GM13977 (cell line): ENCODE data around the gene SLC52A1.
A peak's percentile ranks its signal among the peaks of the same experiment; 100 is the strongest.
"Not testable (repeated sequence)": the region's sequence is repeated elsewhere in the genome, so short reads cannot be mapped to it uniquely, and the experiment has no call there.

Source experiments
- DNase-seq: peaks from one replicate; pipeline ENCODE4 v3.0.0; 2012; ENCODE audit warnings: low spot score
- in situ Hi-C: fragments of 300-500 bp; cut with MboI; formaldehyde crosslinking; loops from one replicate; pipeline ENCODE4 v1.12.0; 2022; ENCODE audit warnings: low sequenced_read_pairs, low pct_unique_long_range_greater_than_20kb, mixed read lengths, inconsistent platforms; ENCODE audit not compliant: unreplicated experiment
- TF ChIP-seq, protein P1 (sequence below): IDR thresholded peaks from 2 replicates; pipeline ENCODE4 v1.5.1; 2012; ENCODE audit warnings: mild to moderate bottlenecking, control low read depth; ENCODE audit not compliant: insufficient read depth; ENCODE audit errors: extremely low read depth, missing control alignments

The SLC52A1 gene

DNA sequence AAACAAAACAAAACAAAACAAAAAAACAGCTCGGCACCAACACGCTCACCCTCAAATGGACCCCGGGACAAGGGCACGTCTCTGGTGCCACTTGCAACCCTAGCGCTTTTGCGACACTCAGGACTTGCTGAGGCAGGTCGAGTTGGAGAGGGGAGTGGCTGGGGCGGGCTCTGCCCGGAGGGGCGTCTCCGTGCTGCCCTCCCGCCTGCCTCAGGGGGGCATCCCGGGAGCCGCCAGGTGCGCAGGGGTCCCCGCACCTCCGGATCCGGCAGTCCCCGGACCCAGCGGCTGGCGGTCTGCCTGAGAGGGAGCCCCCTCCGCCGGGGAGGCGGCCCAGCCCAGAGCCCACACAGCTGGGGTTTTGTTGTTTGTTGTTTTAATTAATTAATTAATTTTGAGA, at the start of gene SLC52A1:
SLC52A1 (minus strand) TSS at position 112 of the 400 bp plus-strand sequence. CDS start 820 bp downstream, outside the sequence.
- no peak for DNase-seq
- TF ChIP-seq, protein P1, sequence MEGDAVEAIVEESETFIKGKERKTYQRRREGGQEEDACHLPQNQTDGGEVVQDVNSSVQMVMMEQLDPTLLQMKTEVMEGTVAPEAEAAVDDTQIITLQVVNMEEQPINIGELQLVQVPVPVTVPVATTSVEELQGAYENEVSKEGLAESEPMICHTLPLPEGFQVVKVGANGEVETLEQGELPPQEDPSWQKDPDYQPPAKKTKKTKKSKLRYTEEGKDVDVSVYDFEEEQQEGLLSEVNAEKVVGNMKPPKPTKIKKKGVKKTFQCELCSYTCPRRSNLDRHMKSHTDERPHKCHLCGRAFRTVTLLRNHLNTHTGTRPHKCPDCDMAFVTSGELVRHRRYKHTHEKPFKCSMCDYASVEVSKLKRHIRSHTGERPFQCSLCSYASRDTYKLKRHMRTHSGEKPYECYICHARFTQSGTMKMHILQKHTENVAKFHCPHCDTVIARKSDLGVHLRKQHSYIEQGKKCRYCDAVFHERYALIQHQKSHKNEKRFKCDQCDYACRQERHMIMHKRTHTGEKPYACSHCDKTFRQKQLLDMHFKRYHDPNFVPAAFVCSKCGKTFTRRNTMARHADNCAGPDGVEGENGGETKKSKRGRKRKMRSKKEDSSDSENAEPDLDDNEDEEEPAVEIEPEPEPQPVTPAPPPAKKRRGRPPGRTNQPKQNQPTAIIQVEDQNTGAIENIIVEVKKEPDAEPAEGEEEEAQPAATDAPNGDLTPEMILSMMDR, result no peak
- in situ Hi-C loops, result no loop called here

DNA sequence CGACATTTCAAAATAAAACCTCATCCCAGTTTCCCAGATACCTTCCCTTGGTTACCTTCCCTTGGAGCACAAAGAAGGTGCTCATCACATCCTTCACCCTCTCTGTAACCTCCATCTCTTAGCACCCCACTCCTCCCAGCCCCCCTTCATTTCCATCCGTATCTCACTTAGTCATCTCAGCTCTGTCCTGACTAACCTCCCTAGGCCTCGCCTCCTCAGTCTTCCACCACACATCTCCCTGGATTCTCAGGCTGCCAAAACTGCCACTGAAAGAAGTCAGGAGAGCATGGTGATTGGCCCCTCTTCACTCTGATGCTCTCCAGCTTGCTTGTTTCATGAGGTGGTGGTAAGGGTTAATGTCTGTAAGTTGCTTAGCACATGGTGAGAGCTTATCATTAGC, 45.4 kb upstream of the SLC52A1 start:
- TF ChIP-seq, protein P1, result no peak
- DNase-seq, result no peak
- in situ Hi-C loops, result no loop called here

DNA sequence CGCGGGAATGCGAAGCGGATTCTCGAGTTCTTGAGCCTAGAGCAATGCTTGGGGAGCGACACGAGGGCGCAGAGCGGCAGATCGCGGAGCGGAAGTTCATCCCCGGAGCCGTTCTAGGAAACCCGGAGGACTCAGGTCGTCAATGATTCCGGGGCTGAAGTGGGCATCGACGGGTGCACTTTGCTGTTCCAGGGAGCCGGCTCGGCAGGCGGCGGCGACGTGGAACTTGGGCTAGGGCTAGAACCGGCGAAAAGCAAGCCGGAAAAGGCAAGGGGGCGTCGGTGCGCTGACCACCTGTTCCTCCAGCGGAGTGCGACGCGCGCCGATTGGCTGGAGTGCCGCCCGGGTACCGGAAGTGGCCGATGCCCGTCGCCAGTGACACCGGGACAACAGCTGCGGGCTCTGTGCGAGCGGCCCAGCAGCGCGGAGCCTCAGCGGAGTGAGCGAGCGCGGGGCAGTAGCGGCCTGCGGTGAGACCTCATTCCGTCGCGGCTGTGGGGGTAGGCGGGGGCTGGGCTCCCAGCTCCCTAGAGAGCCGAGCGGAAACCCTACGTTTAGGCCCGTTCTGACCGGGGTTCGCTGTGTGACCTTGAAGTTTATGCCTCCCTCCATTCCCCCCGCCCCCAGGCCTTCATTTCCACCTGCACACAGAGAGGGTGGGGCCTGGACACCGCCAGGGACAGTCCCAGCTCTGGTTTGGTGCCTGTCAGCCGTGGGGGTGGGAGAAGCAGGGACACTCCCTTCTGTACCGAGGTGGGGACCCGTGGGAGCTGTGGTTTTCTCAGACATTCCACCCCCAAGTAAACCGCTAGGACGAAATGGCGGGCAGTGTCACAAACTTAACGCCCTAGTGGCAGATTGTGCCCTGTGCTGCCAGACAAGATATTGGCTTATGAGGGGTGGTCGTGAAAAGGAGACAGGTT, 43.1 kb upstream of the SLC52A1 start, which contains the start of gene ZFP3:
ZFP3 (plus strand) TSS at position 362 of the 923 bp plus-strand sequence. CDS start 13,038 bp downstream, outside the sequence.
- in situ Hi-C loops, result no loop called here
- TF ChIP-seq, protein P1, result peak; percentile 25
- DNase-seq, result peak; percentile 87

DNA sequence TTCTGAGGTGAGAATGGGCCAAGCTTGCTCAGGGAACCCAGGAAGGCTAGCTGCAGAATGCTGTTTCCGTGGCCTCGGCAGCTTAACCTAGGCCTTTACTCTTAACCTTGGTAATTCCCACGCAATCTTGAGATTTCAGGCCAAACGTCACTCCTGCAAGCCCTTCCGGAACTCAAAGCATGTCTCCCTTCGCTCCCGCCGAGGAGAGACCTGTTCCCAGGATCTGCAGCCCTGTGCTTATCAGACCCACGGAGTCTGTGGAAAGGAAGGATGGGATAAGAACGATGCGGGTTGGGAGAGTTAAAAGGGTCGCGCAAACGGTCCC, 42.5 kb upstream of the SLC52A1 start:
- no peak for DNase-seq
- TF ChIP-seq, protein P1, result no peak
- in situ Hi-C loops, result no loop called here

DNA sequence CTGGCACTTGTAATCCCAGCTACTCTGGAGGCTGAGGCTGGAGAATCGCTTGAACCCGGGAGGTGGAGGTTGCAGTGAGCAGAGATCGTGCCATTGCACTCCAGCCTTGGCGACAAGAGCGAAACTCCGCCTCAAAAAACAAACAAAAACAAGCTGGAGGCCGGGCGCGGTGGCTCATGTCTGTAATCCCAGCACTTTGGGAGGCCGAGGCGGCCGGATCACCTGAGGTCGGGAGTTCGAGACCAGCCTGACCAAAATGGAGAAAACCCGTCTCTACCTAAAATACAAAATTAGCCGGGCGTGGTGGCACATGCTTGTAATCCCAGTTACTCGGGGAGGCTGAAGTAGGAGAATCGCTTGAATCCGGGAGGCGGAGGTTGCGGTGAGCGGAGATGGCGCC, 42.0 kb upstream of the SLC52A1 start:
- DNase-seq, in situ Hi-C loops: not testable (repeated sequence)

DNA sequence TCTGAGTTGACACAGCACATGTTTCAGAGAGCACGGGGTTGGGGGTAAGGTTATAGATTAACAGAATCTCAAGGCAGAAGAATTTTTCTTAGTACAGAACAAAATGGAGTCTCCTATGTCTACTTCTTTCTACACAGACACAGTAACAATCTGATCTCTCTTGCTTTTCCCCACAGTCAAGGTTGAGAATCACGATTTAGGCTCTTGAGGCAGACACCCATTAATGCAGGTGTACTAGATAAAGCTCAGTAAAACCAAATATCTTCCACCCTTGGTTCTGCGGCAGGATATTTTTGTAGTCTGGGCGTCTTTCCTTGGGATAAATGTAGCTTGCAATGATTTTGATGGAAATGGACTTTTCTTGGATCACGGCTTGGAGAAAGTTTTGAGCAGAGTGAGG, 40.2 kb upstream of the SLC52A1 start:
- in situ Hi-C loops, DNase-seq: not testable (repeated sequence)

DNA sequence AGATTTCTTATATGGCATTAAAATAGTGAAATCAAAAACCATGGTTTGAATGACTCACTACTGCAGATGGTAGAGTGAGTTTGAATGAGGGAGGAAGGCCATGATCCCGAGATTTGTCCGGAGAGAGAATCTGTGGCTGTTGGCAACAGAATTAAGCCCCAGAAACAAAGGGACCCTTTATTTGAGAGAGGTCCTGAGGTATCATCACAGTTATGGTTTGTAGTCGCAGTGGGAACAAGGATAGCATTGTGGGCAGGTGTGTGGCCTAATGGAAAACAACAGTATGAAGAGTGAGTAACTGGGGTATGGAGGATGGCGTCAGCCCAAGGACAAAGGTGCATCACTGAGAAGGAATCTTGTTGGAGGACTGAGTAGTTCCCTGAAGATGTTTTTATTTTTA, 34.5 kb upstream of the SLC52A1 start:
- no peak for DNase-seq
- TF ChIP-seq, protein P1, result no peak
- in situ Hi-C loops, result loop anchor here (10.0 kb wide), 1 partner anchor 105 kb away; the partner anchor contains the start of gene SPAG7
